Gastrocnemius medialis (tissue), 4 donors: ENCODE data around the gene SGK1. TPM values are rescaled to one million over a fixed set of nuclear protein-coding genes. Genes with fewer than 3 reads are reported as not detected.
"Not testable (repeated sequence)": the region's sequence is repeated elsewhere in the genome, so short reads cannot be mapped to it uniquely, and the experiment has no call there.

ENCODE experiments used
- ATAC-seq, 2 donors: fragments of 150-250 bp; one replicate each; pipeline ENCODE4 v1.9.1; 2016
- DNase-seq, 2 donors: peaks; one replicate each; pipeline ENCODE4 v3.0.0-alpha.2; 2019
- H3K27ac ChIP-seq, 4 donors: fragments of 200-600 bp; sonication (generic); 1 replicate in 1 of 4; 2 replicates in 3 of 4; pipeline ENCODE4 v1.5.1; 2016 to 2018; ENCODE audit warnings: mild to moderate bottlenecking in 2 of 4, moderate library complexity in 1 of 4
- H3K27me3 ChIP-seq, 3 donors: fragments of 200-600 bp; sonication (generic) in 2 of 3; 1 replicate in 1 of 3; 2 replicates in 2 of 3; pipeline versions ENCODE4 v1.5.1 to v1.6.0; 2016 to 2019; ENCODE audit warnings: mild to moderate bottlenecking in 1 of 3, moderate library complexity in 1 of 3
- H3K36me3 ChIP-seq, 2 donors: fragments of 200-600 bp; sonication (generic) in 1 of 2; one replicate each; pipeline ENCODE4 v1.5.1; 2017 to 2018
- H3K4me1 ChIP-seq, 2 donors: fragments of 200-600 bp; sonication (generic) in 1 of 2; one replicate each; pipeline ENCODE4 v1.5.1; 2016 to 2017; ENCODE audit warnings: mild to moderate bottlenecking in 2 of 2
- H3K4me3 ChIP-seq, 4 donors: fragments of 200-600 bp; sonication (generic) in 3 of 4; 1 replicate in 1 of 4; 2 replicates in 3 of 4; pipeline ENCODE4 v1.5.1; 2016 to 2019; ENCODE audit warnings: mild to moderate bottlenecking in 2 of 4
- H3K9me3 ChIP-seq, 3 donors: fragments of 200-600 bp; sonication (generic) in 2 of 3; 1 replicate in 1 of 3; 2 replicates in 2 of 3; pipeline ENCODE4 v1.5.1; 2016 to 2019
- POLR2A ChIP-seq, 2 donors: fragments of 450-650 bp; IDR thresholded peaks; one replicate each; pipeline ENCODE4 v1.6.1; 2017; ENCODE audit warnings: antibody characterized with exemption in 2 of 2, mild to moderate bottlenecking in 2 of 2, moderate library complexity in 2 of 2
- in situ Hi-C, 4 donors: fragments of 200-750 bp; cut with MboI; loops; one replicate each; pipeline versions ENCODE4 v1.15.0 to v1.8.0; 2017; ENCODE audit warnings: low sequenced_read_pairs in 4 of 4
- intact Hi-C: fragments of 100-400 bp; cut with DNase I; formaldehyde crosslinking; loops from one replicate; pipeline ENCODE4 v1.15.1; 2023; ENCODE audit warnings: low total_unique reads
- total RNA-seq, 4 donors: library from RNA; depleted of rRNA; stranded (reverse); fragments of >200 nt; gene quantifications; one replicate each; pipeline versions ENCODE4 v1.1.0 to v1.2.3, GENCODE V29; 2016
- TF ChIP-seq, protein P1 (sequence below), 5 experiments: fragments of 450-650 bp in 3 of 5; fragments of 200-600 bp in 2 of 5; sonication (generic) in 2 of 5; IDR thresholded peaks in 4 of 5; conservative IDR thresholded peaks in 1 of 5; 1 replicate in 4 of 5; 2 replicates in 1 of 5; pipeline ENCODE4 v1.5.1; 2016 to 2019; ENCODE audit warnings: antibody characterized with exemption in 5 of 5, mild to moderate bottlenecking in 3 of 5, moderate library complexity in 3 of 5

SGK1 gene
- total RNA-seq, 4 donors from 2014 or later = 43.7 to 100 (median 56.2) TPM

DNA sequence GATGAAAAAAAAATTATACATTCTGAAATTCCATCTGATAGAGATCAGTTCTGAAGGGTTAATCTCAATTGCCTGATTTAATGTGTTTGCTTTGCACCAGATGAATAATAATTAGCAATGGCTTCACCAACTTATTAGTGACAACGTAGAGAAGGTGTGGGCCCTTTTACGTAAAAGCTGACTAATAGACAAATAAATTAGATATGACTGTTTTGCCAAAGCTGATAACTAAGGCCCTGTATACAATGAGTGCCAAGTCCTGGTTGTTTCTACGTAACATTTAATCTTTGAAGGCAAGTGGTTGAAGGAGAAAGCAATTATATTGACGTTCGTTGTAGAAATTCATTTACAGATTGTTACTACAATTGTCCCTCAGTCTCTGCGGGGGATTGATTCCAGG lies 10.8 kb downstream of the SGK1 start:
- no peak overlapping the region for H3K4me3 ChIP-seq
- no peaks in the 10 kb centered on the region for H3K36me3 ChIP-seq
- DNase-seq = no peak
- H3K27me3 ChIP-seq = no peaks in the 10 kb centered on the region
- no peak overlapping the region for H3K27ac ChIP-seq
- ATAC-seq = no peak
- intact Hi-C loops (no loop called here), in situ Hi-C loops (no loop called here)
- no peaks in the 10 kb centered on the region for H3K4me1 ChIP-seq
- TF ChIP-seq, protein P1, sequence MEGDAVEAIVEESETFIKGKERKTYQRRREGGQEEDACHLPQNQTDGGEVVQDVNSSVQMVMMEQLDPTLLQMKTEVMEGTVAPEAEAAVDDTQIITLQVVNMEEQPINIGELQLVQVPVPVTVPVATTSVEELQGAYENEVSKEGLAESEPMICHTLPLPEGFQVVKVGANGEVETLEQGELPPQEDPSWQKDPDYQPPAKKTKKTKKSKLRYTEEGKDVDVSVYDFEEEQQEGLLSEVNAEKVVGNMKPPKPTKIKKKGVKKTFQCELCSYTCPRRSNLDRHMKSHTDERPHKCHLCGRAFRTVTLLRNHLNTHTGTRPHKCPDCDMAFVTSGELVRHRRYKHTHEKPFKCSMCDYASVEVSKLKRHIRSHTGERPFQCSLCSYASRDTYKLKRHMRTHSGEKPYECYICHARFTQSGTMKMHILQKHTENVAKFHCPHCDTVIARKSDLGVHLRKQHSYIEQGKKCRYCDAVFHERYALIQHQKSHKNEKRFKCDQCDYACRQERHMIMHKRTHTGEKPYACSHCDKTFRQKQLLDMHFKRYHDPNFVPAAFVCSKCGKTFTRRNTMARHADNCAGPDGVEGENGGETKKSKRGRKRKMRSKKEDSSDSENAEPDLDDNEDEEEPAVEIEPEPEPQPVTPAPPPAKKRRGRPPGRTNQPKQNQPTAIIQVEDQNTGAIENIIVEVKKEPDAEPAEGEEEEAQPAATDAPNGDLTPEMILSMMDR (IDR thresholded peaks at IDR 0.05 in 4 of 5, conservative IDR thresholded peaks at IDR 0.05 in 1 of 5) = no peak
- TF ChIP-seq POLR2A (IDR thresholded peaks at IDR 0.05) = no peak
- H3K9me3 ChIP-seq = no peaks in the 10 kb centered on the region

DNA sequence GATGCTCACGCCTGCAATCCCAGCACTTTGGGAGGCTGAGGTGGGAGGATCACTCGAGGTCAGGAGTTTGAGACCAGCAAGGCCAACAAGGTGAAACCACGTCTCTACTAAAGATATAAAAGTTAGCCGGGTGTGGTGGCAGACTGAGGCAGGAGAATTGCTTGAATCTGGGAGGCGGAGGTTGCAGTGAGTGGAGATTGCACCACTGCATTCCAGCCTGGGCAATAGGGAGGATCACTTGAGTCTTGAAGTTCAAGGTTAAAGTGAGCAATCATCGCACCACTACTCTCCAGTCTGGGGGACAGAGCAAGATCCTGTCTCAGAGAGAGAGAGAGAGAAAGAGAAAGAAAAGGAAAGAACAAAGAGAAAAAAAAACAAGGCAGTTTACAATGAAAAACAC lies 13.5 kb downstream of the SGK1 start:
- in situ Hi-C loops, DNase-seq, H3K36me3 ChIP-seq, H3K4me3 ChIP-seq, H3K27me3 ChIP-seq, ATAC-seq, H3K27ac ChIP-seq, H3K4me1 ChIP-seq, H3K9me3 ChIP-seq, intact Hi-C loops: not testable (repeated sequence)

DNA sequence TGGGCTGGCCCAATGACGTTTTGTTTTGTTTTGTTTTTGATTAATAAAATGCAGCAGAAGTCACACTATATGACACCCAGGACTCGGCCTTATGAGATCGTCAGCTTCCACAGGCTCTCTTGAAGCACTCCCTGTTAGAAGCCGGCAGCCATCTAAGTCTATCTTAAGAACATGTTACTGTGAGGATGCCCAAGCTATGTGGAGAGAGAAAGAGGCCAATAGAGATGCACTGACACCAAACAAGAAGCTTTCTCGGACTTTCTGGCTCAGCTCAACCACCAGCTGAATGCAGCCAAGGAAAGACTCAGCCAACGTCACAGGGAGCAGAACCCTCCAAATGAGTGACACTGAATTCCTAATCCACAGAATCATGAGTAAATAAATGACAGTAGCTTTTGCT lies 14.0 kb downstream of the SGK1 start:
- Histone ChIP-seq H3K27me3 (no peaks in the 10 kb centered on the region), H3K4me1 (no peaks in the 10 kb centered on the region)
- intact Hi-C loops = no loop called here

DNA sequence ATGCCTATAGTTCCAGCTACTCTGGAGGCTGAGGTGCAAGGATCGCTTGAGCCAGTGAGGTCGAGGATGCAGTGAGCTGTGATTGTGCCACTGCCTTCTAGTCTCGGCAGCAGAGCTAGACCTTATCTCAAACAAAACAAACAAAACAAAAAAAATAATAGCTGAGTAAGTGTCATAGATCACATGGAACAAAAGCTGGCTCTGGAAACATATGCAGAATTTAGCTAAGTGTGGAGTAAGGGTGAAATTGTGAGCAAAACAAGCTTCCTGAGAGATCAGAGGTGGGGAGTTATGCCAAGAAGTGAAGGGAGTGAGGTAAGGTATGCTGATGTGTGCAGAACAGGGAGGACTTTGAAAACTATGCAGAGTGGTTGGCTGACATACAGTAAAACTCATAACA lies 18.7 kb downstream of the SGK1 start:
- TF ChIP-seq, protein P1 (IDR thresholded peaks at IDR 0.05 in 4 of 5, conservative IDR thresholded peaks at IDR 0.05 in 1 of 5) = no peak
- no peak for TF ChIP-seq POLR2A (IDR thresholded peaks at IDR 0.05)
- intact Hi-C loops (no loop called here), in situ Hi-C loops (no loop called here)
- DNase-seq (no peak), ATAC-seq (no peak)
- Histone ChIP-seq H3K27me3 (no peaks in the 10 kb centered on the region), H3K9me3 (no peaks in the 10 kb centered on the region), H3K4me3 (no peak overlapping the region), H3K36me3 (no peaks in the 10 kb centered on the region), H3K4me1 (no peaks in the 10 kb centered on the region), H3K27ac (no peak overlapping the region)

More for the DNA sequence above, 14.0 kb downstream of the SGK1 start:
- no peak for ATAC-seq
- TF ChIP-seq POLR2A (IDR thresholded peaks at IDR 0.05) = no peak
- TF ChIP-seq, protein P1 (IDR thresholded peaks at IDR 0.05 in 4 of 5, conservative IDR thresholded peaks at IDR 0.05 in 1 of 5) = no peak
- in situ Hi-C loops = no loop called here
- Histone ChIP-seq H3K4me3 (no peak overlapping the region), H3K9me3 (no peaks in the 10 kb centered on the region), H3K36me3 (no peaks in the 10 kb centered on the region), H3K27ac (no peak overlapping the region)
- no peak for DNase-seq

DNA sequence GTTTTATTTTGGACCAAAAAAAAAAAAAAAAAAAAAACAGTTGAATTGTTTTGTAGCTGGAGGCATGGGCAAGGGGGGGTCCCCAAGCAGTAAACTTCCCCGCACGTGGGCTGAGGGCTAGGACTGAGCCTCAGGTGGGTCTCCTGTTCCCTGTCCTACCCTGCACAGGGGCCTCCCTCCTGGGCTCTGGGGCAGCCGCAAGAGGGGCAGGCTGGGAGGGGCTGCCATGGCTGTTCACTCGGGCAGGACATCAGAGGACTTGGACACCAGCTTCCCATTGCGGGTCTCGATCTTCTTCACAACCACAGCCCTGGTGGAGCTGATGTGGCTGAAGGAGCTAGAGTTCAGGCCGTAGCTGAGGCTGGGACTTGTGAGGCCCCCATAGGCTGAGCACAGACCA lies 21.1 kb downstream of the SGK1 start:
- Histone ChIP-seq H3K27ac (no peak overlapping the region), H3K36me3 (no peaks in the 10 kb centered on the region), H3K27me3 (no peaks in the 10 kb centered on the region), H3K4me1 (no peaks in the 10 kb centered on the region), H3K4me3 (no peak overlapping the region), H3K9me3 (no peaks in the 10 kb centered on the region)
- intact Hi-C loops (no loop called here), in situ Hi-C loops (no loop called here)
- DNase-seq (no peak), ATAC-seq (no peak)
- TF ChIP-seq, protein P1 (IDR thresholded peaks at IDR 0.05 in 4 of 5, conservative IDR thresholded peaks at IDR 0.05 in 1 of 5) = no peak
- TF ChIP-seq POLR2A (IDR thresholded peaks at IDR 0.05) = no peak
